Panc1 (cell line): ENCODE data around the gene MIER3. TPM values are rescaled to one million over a fixed set of nuclear protein-coding genes. Genes with fewer than 3 reads are reported as not detected.

Source experiments
- ATAC-seq: fragments of 200-7000 bp; cut with Tn5 transposase; 2 replicates; pipeline ENCODE4 v1.9.1; 2020; ENCODE audit warnings: mild to moderate bottlenecking, moderate library complexity
- BruUV-seq: library from RNA; stranded (reverse); fragments of 400-500 nt; replicated peaks from 2 replicates; lab custom pipeline; 2021; lab: Mats Ljungman, UMichigan
- CTCF ChIA-PET: fragments of 300-600 bp; sonication (Branson Sonifier 250); formaldehyde crosslinking; loops from one replicate; lab custom pipeline; 2022; ENCODE audit warnings: antibody characterized with exemption; lab: Charles Lee
- POLR2A ChIA-PET: fragments of 300-600 bp; sonication (Branson Sonifier 250); formaldehyde crosslinking; loops from one replicate; lab custom pipeline; 2022; ENCODE audit warnings: antibody characterized with exemption; lab: Charles Lee
- DNase-seq: peaks from one replicate; pipeline ENCODE4 v3.0.0-alpha.2; 2010; ENCODE audit warnings: low read depth, low spot score
- H3K27ac ChIP-seq: 2 replicates; pipeline ENCODE4 v1.5.1; 2011; ENCODE audit warnings: mild to moderate bottlenecking, low read length, inconsistent platforms
- H3K27me3 ChIP-seq: fragments of 200-500 bp; sonication (Bioruptor generic); 2 replicates; pipeline ENCODE4 v1.6.0; 2014; ENCODE audit warnings: low read length, inconsistent platforms; ENCODE audit not compliant: control insufficient read depth, insufficient read depth
- H3K36me3 ChIP-seq: fragments of 200-500 bp; sonication (Bioruptor generic); 2 replicates; pipeline ENCODE4 v1.5.1; 2014; ENCODE audit warnings: inconsistent platforms, mild to moderate bottlenecking, low read length, moderate library complexity; ENCODE audit not compliant: control insufficient read depth, insufficient read depth
- H3K4me1 ChIP-seq: 2 replicates; pipeline ENCODE4 v1.5.1; 2011; ENCODE audit warnings: inconsistent platforms, mild to moderate bottlenecking, low read length, moderate library complexity; ENCODE audit not compliant: control insufficient read depth, insufficient read depth
- H3K4me3 ChIP-seq, 2 experiments: 2 replicates each; pipeline ENCODE4 v1.5.1; 2011 to 2012; ENCODE audit warnings: low read depth in 2 of 2, low read length in 2 of 2, mild to moderate bottlenecking in 2 of 2, inconsistent platforms in 1 of 2, moderate library complexity in 1 of 2
- H3K9me3 ChIP-seq: fragments of 200-500 bp; sonication (Bioruptor generic); 2 replicates; pipeline ENCODE4 v1.5.1; 2014; ENCODE audit warnings: low read depth, mild to moderate bottlenecking, inconsistent platforms, low read length, moderate library complexity; ENCODE audit not compliant: control insufficient read depth, insufficient read depth
- POLR2AphosphoS5 ChIP-seq: IDR thresholded peaks from 2 replicates; pipeline ENCODE4 v1.6.1; 2012; ENCODE audit warnings: mild to moderate bottlenecking, low read depth, low read length, moderate library complexity
- SIN3A ChIP-seq: IDR thresholded peaks from 2 replicates; pipeline ENCODE4 v1.6.1; 2012; ENCODE audit warnings: low read depth, mild to moderate bottlenecking, low read length, moderate library complexity, borderline replicate concordance; ENCODE audit not compliant: insufficient read depth
- TCF7L2 ChIP-seq: IDR thresholded peaks from 2 replicates; pipeline ENCODE4 v1.6.1; 2011; ENCODE audit warnings: mild to moderate bottlenecking, low read depth, low read length, inconsistent platforms
- in situ Hi-C: cut with HindIII; loops from 2 replicates; pipeline ENCODE4 v1.10.0; 2016; ENCODE audit warnings: low sequenced_read_pairs, low pct_unique_long_range_greater_than_20kb
- intact Hi-C: fragments of 100-400 bp; cut with micrococcal nuclease; formaldehyde crosslinking; loops from one replicate; pipeline ENCODE4 v1.10.0; 2022; ENCODE audit not compliant: unreplicated experiment
- total RNA-seq: library from RNA; stranded (reverse); gene quantifications from one replicate; pipeline ENCODE4 v1.2.1, GENCODE V29; 2021; ENCODE audit not compliant: unreplicated experiment
- TF ChIP-seq, protein P1 (sequence below): fragments of 450-650 bp; IDR thresholded peaks from 2 replicates; pipeline ENCODE4 v1.5.1; 2017; ENCODE audit warnings: mild to moderate bottlenecking
- TF ChIP-seq, protein P2 (sequence below), 2 experiments: IDR thresholded peaks; 2 replicates each; pipeline ENCODE4 v1.6.1; 2011 to 2012; ENCODE audit warnings: low read depth in 2 of 2, control low read depth in 1 of 2, low read length in 1 of 2, mild to moderate bottlenecking in 1 of 2, moderate library complexity in 1 of 2; ENCODE audit not compliant: insufficient read depth in 1 of 2

Gene MIER3
- total RNA-seq, 1 experiment from 2014 or later, result 29.7 TPM

DNA sequence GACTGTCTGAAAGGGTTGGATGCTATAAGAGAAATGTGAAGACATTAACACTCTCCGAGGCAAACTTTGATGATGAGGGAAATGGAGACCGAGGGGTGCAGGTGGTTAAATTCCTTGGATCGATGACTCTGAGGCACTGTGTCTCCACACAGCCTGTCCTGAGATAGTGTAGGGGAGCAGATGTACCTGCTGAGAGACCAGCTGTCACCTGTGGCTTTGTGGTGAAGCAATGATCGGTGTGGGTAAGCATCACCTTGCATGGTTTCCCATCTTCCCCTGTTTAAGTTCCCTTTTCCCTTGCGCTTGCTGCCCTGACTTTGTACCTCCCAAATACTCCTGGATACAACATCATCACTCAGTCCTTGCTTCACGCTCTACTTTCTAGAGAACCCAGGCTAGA is 9.8 kb upstream of the MIER3 start:
- Histone ChIP-seq H3K4me1 (peaks cover 2% of the 10 kb centered on the region; the same call in 1 of the 2 replicates), H3K27ac (no peak overlapping the region), H3K27me3 (peaks cover 20% of the 10 kb centered on the region; the same call in 1 of the 2 replicates), H3K9me3 (no peaks in the 10 kb centered on the region), H3K36me3 (no peaks in the 10 kb centered on the region), H3K4me3 (no peak overlapping the region)
- TF ChIP-seq SIN3A (no peak), POLR2AphosphoS5 (no peak), TCF7L2 (no peak)
- TF ChIP-seq, protein P1, sequence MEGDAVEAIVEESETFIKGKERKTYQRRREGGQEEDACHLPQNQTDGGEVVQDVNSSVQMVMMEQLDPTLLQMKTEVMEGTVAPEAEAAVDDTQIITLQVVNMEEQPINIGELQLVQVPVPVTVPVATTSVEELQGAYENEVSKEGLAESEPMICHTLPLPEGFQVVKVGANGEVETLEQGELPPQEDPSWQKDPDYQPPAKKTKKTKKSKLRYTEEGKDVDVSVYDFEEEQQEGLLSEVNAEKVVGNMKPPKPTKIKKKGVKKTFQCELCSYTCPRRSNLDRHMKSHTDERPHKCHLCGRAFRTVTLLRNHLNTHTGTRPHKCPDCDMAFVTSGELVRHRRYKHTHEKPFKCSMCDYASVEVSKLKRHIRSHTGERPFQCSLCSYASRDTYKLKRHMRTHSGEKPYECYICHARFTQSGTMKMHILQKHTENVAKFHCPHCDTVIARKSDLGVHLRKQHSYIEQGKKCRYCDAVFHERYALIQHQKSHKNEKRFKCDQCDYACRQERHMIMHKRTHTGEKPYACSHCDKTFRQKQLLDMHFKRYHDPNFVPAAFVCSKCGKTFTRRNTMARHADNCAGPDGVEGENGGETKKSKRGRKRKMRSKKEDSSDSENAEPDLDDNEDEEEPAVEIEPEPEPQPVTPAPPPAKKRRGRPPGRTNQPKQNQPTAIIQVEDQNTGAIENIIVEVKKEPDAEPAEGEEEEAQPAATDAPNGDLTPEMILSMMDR, result no peak
- TF ChIP-seq, protein P2, sequence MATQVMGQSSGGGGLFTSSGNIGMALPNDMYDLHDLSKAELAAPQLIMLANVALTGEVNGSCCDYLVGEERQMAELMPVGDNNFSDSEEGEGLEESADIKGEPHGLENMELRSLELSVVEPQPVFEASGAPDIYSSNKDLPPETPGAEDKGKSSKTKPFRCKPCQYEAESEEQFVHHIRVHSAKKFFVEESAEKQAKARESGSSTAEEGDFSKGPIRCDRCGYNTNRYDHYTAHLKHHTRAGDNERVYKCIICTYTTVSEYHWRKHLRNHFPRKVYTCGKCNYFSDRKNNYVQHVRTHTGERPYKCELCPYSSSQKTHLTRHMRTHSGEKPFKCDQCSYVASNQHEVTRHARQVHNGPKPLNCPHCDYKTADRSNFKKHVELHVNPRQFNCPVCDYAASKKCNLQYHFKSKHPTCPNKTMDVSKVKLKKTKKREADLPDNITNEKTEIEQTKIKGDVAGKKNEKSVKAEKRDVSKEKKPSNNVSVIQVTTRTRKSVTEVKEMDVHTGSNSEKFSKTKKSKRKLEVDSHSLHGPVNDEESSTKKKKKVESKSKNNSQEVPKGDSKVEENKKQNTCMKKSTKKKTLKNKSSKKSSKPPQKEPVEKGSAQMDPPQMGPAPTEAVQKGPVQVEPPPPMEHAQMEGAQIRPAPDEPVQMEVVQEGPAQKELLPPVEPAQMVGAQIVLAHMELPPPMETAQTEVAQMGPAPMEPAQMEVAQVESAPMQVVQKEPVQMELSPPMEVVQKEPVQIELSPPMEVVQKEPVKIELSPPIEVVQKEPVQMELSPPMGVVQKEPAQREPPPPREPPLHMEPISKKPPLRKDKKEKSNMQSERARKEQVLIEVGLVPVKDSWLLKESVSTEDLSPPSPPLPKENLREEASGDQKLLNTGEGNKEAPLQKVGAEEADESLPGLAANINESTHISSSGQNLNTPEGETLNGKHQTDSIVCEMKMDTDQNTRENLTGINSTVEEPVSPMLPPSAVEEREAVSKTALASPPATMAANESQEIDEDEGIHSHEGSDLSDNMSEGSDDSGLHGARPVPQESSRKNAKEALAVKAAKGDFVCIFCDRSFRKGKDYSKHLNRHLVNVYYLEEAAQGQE (IDR thresholded peaks at IDR 0.05; ENCODE audit: insufficient read depth in 1 of 2, low read depth in 2 of 2, low read length in 1 of 2), result no peak
- BruUV-seq, result no TSS peak
- intact Hi-C loops, result no loop called here
- CTCF ChIA-PET, result no interaction called here
- POLR2A ChIA-PET, result no interaction called here
- in situ Hi-C loops, result no loop called here
- ATAC-seq (no peak), DNase-seq (no peak)

- ATAC-seq (no peak), DNase-seq (no peak)
- ChIA-PET CTCF (no interaction called here), POLR2A (no interaction called here)
- intact Hi-C loops (loop anchor here (10.0 kb wide), 1 partner anchor 125 kb away; no protein-coding TSS in a partner anchor), in situ Hi-C loops (no loop called here)
- Histone ChIP-seq H3K9me3 (no peaks in the 10 kb centered on the region), H3K4me1 (peaks cover 2% of the 10 kb centered on the region; the same call in 1 of the 2 replicates), H3K36me3 (no peaks in the 10 kb centered on the region), H3K27me3 (peaks cover 25% of the 10 kb centered on the region; the same call in 1 of the 2 replicates), H3K27ac (no peak overlapping the region), H3K4me3 (no peak overlapping the region)
- no TSS peak for BruUV-seq
- TF ChIP-seq SIN3A, result no peak
- TF ChIP-seq, protein P1, result no peak
- TF ChIP-seq TCF7L2, result no peak
- TF ChIP-seq, protein P2 (IDR thresholded peaks at IDR 0.05; ENCODE audit: insufficient read depth in 1 of 2, low read depth in 2 of 2, low read length in 1 of 2), result no peak
- no peak for TF ChIP-seq POLR2AphosphoS5
Observed at GRCh38 chr5:56959326-56959725, 7.4 kb upstream of the MIER3 start.
